Ovary (tissue), 3 donors: ENCODE measurements around the gene PRRG4.

Experiments
- POLR2A ChIP-seq: fragments of 450-650 bp; IDR thresholded peaks from one replicate; pipeline ENCODE4 v1.6.1; 2017; ENCODE audit warnings: antibody characterized with exemption, mild to moderate bottlenecking, moderate library complexity
- TF ChIP-seq, protein P1 (sequence below), 3 donors: fragments of 450-650 bp in 2 of 3; fragments of 200-600 bp in 1 of 3; IDR thresholded peaks; one replicate each; pipeline versions ENCODE4 v1.5.1 to v1.8.0; 2016 to 2022; ENCODE audit warnings: antibody characterized with exemption in 3 of 3, mild to moderate bottlenecking in 1 of 3
- donor health status: DM: no; HTN: no; CAD: no.

DNA sequence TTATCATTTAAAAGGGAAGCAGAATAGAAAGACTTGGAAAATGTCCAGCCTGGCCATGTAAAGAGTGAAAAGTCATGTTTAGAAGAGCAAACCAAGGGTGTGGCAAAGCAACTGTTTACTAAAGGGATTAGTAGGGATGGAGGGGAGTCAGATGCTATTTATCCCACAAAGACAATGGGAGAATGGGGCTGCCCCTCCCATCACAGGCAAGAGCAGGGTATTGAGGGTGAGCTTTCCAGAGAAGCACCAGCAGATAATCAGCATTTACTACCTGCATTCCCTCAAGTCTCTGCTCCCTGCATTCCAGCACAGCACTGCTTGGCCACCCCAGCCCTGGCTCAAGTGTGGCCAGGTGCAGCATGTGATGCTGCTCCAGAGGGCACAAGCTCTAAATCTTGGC lies 44.4 kb downstream of the PRRG4 start:
- TF ChIP-seq POLR2A, result no peak
- TF ChIP-seq, protein P1, sequence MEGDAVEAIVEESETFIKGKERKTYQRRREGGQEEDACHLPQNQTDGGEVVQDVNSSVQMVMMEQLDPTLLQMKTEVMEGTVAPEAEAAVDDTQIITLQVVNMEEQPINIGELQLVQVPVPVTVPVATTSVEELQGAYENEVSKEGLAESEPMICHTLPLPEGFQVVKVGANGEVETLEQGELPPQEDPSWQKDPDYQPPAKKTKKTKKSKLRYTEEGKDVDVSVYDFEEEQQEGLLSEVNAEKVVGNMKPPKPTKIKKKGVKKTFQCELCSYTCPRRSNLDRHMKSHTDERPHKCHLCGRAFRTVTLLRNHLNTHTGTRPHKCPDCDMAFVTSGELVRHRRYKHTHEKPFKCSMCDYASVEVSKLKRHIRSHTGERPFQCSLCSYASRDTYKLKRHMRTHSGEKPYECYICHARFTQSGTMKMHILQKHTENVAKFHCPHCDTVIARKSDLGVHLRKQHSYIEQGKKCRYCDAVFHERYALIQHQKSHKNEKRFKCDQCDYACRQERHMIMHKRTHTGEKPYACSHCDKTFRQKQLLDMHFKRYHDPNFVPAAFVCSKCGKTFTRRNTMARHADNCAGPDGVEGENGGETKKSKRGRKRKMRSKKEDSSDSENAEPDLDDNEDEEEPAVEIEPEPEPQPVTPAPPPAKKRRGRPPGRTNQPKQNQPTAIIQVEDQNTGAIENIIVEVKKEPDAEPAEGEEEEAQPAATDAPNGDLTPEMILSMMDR (IDR thresholded peaks at IDR 0.05), result no peak
